ENCODE results near the gene USP15. TPM values are rescaled to one million over a fixed set of nuclear protein-coding genes. Genes with fewer than 3 reads are reported as not detected.

Gene USP15
- total and polyA plus RNA-seq, 2 of the 8 experiments (the other 6 are each of a cell fraction or from before 2014, with no cell fraction given) = 12.7 to 38.6 TPM

DNA sequence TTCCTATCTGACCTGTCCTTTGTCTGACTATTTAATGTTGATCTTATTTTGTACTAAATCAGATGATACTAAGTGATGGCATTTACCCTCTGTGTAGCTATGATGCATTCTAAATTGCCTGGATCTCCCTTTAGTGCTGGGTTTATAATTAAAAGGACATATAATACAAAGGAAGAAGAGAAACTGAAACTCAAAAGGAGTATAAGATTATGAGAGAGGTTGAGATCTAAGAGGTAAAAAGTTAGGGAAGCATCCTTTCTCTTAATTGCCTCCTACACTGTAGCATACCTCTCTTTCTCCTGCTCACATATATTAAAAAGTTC lies 119.5 kb downstream of the USP15 start:
- Histone ChIP-seq H3K4ac (replicated peaks; ENCODE audit: insufficient read length, low read depth, low read length) (no peak overlapping the region), H3K79me2 (ENCODE audit: control insufficient read depth in 1 of 2, insufficient read depth in 2 of 2, low read length in 2 of 2) (no peaks in the 10 kb centered on the region), H3K9ac (replicated peaks in 1 of 4; ENCODE audit: extremely low read depth in 1 of 4, low read depth in 3 of 4, low read length in 3 of 4) (no peak overlapping the region), H3K36me3 (ENCODE audit: control insufficient read depth in 2 of 4, insufficient read depth in 4 of 4, low read length in 3 of 4) (no peaks in the 10 kb centered on the region), H4K20me1 (replicated peaks in 1 of 2; ENCODE audit: control insufficient read depth in 1 of 2, insufficient read depth in 2 of 2, low read length in 2 of 2) (no peaks in the 10 kb centered on the region), H2BK5ac (ENCODE audit: low read depth, low read length) (no peak overlapping the region), H3K18ac (ENCODE audit: extremely low read depth, low read length) (no peak overlapping the region), H4K91ac (replicated peaks; ENCODE audit: insufficient read length, low read length) (no peak overlapping the region), H3K27me3 (replicated peaks in 1 of 4; ENCODE audit: control insufficient read depth in 3 of 4, extremely low read depth in 1 of 4, insufficient read depth in 3 of 4, low read length in 3 of 4) (no peaks in the 10 kb centered on the region), H2BK12ac (ENCODE audit: low read depth, low read length) (no peak overlapping the region), H3K4me2 (ENCODE audit: insufficient read depth in 1 of 2, low read depth in 2 of 2, low read length in 2 of 2) (no peak overlapping the region), H3K14ac (ENCODE audit: insufficient read length) (no peak overlapping the region), H3K4me1 (replicated peaks in 1 of 4; ENCODE audit: control insufficient read depth in 3 of 4, insufficient read depth in 4 of 4, low read length in 3 of 4) (no peaks in the 10 kb centered on the region), H2BK20ac (ENCODE audit: low read length) (no peak overlapping the region), H2BK120ac (replicated peaks; ENCODE audit: low read depth, low read length) (no peak overlapping the region), H3K9me3 (ENCODE audit: insufficient read depth in 2 of 2, low read depth in 1 of 2, low read length in 1 of 2) (no peaks in the 10 kb centered on the region), H3K4me3 (ENCODE audit: extremely low read depth in 1 of 4, insufficient read depth in 2 of 4, low read depth in 3 of 4, low read length in 4 of 4) (no peak overlapping the region), H2AK5ac (ENCODE audit: low read depth, low read length) (no peak overlapping the region), H2AFZ (ENCODE audit: low read length) (no peak overlapping the region), H4K5ac (ENCODE audit: insufficient read length, low read depth, low read length) (no peak overlapping the region), H4K8ac (ENCODE audit: extremely low read depth, insufficient read depth, low read length) (no peak overlapping the region), H3K23me2 (ENCODE audit: low read depth, low read length) (no peaks in the 10 kb centered on the region), H3K56ac (replicated peaks; ENCODE audit: insufficient read length, low read depth, low read length) (no peak overlapping the region), H2BK15ac (ENCODE audit: low read length) (no peak overlapping the region), H3K23ac (ENCODE audit: insufficient read length) (no peak overlapping the region), H3K79me1 (ENCODE audit: low read depth, low read length) (no peaks in the 10 kb centered on the region), H3K27ac (ENCODE audit: low read depth, low read length) (no peak overlapping the region)
- DNase-seq (ENCODE audit: low read depth in 1 of 2, low spot score in 2 of 2) = no peak
- POLR2A ChIA-PET (ENCODE audit: partially characterized antibody) = no interaction called here
- CTCF ChIA-PET (ENCODE audit: partially characterized antibody) = interaction anchor here (0.6 kb wide), 2 partner anchors 8 to 941 kb away, joined by 3 read pairs; no protein-coding TSS in a partner anchor
- no peak for FAIRE-seq
- TF ChIP-seq SUZ12 (IDR thresholded peaks at IDR 0.05; ENCODE audit: low read length) (no peak), FOSL1 (IDR thresholded peaks at IDR 0.05; ENCODE audit: insufficient read depth, low read depth, low read length) (no peak), TCF12 (IDR thresholded peaks at IDR 0.05; ENCODE audit: low read depth, low read length) (no peak), JUN (IDR thresholded peaks at IDR 0.05; ENCODE audit: low read depth, low read length) (no peak), RXRA (IDR thresholded peaks at IDR 0.05; ENCODE audit: insufficient read depth, low read depth, low read length) (no peak), EZH2 (IDR thresholded peaks at IDR 0.05; ENCODE audit: low read depth, low read length, severe bottlenecking) (no peak), NRF1 (IDR thresholded peaks at IDR 0.05; ENCODE audit: low read depth, low read length) (no peak), KDM1A (IDR thresholded peaks at IDR 0.05; ENCODE audit: borderline replicate concordance, low read length) (no peak), CHD1 (IDR thresholded peaks at IDR 0.05; ENCODE audit: low read depth, low read length) (no peak), EP300 (IDR thresholded peaks at IDR 0.05; ENCODE audit: borderline replicate concordance in 1 of 2, low read depth in 2 of 2, low read length in 2 of 2) (no peak), SP2 (IDR thresholded peaks at IDR 0.05; ENCODE audit: low read length) (no peak), KDM4A (IDR thresholded peaks at IDR 0.05; ENCODE audit: low read depth, low read length, severe bottlenecking) (no peak), RFX5 (IDR thresholded peaks at IDR 0.05; ENCODE audit: borderline replicate concordance, low read depth, low read length) (no peak), KDM5A (IDR thresholded peaks at IDR 0.05; ENCODE audit: low read length) (no peak), SIRT6 (IDR thresholded peaks at IDR 0.05; ENCODE audit: low read length) (no peak)
- TF ChIP-seq, protein P1, sequence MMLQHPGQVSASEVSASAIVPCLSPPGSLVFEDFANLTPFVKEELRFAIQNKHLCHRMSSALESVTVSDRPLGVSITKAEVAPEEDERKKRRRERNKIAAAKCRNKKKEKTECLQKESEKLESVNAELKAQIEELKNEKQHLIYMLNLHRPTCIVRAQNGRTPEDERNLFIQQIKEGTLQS (IDR thresholded peaks at IDR 0.05; ENCODE audit: insufficient read depth, low read depth, low read length) = no peak

Data from H1 (cell line).